Occipital lobe (tissue), 2 donors: Measurements from ENCODE around the gene RTP1. TPM values are rescaled to one million over a fixed set of nuclear protein-coding genes. Genes with fewer than 3 reads are reported as not detected.

Source experiments
- DNase-seq: peaks from one replicate; lab custom pipeline; 2025; lab: John Stamatoyannopoulos, UW
- total RNA-seq: library from RNA; depleted of rRNA; stranded (reverse); fragments of >200 nt; gene quantifications from one replicate; pipeline ENCODE4 v1.2.3, GENCODE V29; 2014

RTP1 gene
- total RNA-seq, 1 donor from 2014 or later = not detected

DNA sequence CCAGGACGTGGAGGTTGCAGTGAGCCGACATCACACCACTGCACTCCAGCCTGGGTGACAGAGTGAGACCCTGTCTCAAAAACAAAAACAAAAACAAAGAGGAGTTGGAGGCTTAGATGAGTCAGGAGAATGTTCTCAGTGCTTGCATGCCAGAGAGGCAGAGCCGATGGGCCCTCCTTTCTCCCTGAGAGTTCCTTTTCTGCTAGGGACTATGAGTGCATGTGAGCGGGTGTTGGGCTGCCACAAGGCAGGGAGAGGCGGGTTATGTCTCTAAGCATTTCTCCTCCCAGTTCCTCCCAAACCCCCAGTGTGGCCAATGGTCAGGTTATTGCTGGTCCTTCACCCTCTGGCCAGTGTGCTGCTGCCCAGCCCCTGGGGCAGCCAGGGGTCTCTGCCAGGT lies 45.1 kb downstream of the RTP1 start:
- DNase-seq = no peak

DNA sequence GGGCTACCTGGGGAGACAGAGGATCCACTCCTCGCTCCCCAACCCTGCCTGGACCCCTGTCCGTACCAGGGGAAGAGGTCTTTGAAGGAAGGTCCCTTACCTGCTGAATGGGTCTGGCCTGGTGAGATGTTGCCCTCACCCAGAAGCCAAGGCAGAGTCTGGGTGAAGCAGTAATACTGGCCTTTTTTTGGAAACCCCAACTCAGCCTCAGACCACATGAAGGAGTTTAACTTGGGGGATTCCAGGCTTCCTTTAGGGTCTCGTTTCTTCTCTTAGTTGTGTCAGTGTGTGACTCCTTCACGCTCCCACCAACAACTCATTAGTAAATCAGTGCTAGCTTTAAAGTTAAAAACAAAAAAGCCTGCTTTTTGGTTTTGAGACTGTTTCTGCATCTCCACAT lies 45.6 kb downstream of the RTP1 start:
- no peak for DNase-seq

DNA sequence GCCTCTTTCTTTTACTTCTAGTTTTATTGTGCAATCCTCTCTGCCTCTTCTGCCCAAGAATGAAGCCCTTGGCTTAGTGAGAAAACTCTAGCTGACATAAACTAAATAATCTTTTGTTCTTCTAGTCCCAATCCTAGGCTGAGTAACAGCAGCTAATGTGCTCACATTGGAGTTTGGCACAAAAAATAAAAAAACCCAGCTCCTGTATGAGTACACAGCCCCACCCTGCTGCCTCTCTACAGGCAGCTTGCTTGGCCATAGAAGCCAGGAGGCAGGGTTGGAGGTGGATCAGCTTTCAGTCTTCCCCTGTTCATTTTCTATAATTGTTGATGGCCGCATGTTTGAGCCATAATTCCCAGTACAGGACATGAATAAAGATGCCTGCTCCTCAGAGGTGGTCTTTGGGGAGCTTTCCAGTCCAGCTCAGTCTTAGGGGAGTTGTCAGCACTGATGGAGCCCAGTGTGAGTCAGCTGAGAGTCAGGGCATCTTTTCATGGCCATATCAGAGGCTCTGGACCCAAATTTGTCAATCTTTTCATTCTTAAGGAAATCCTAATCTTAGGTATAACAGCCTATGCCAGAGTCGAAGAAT lies 46.7 kb downstream of the RTP1 start:
- no peak for DNase-seq

DNA sequence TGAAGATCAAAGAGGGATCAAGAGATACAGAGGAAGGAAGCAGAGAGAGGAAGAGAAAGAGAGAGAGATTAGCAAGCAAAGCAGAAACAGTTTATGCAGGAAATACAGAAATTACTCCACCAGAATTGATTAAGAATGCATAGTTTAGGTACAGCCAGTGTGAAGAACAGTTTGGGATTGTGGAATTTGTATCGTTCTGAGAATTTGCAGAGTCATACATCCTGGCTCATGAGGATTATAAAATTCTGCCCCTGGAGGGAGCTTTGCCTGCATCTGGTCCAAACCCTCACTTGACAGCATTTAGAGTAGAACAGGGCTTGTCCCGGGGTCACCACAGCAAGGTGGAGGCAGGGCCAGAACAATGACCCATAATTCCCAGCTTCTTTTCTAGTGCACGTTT lies 50.1 kb downstream of the RTP1 start:
- DNase-seq = no peak

Other genes starting within 250 kb of the RTP1 start
- 16.7 TPM for gene RPL39L, start 58.0 kb upstream of the RTP1 start, total RNA-seq
- gene MASP1, start 94.3 kb downstream of the RTP1 start, total RNA-seq = 17.2 TPM
- gene RTP4, start 170.9 kb downstream of the RTP1 start, total RNA-seq = not detected